Dedifferentiated amniotic fluid mesenchymal stem cell (primary cell): Measurements from ENCODE around the gene DIS3L2.
"Not testable (repeated sequence)": the region's sequence is repeated elsewhere in the genome, so short reads cannot be mapped to it uniquely, and the experiment has no call there.

ENCODE experiments used
- DNase-seq: peaks from one replicate; pipeline ENCODE4 v3.0.0-alpha.2; 2016; ENCODE audit errors: extremely low spot score

Gene DIS3L2

DNA sequence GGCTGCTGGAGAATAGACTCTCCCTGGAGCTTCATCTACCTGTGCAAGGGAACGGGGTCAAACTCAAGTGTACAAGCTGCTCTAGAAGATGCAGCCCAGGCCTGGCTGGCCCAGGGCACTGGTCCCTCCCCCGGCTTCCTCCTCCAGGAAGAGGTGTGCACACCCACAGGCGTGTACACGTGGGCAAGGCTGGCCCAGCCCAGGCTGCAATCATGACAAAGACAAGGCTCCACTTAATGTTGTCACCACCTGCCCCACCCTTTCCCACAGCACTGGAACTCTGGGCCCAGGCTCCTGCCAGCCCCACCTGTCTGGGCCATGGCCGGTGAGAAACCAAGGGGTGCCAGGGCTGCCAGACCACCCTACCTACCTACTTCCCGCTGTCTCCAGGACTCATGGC is 387.4 kb downstream of the DIS3L2 start:
- no peak for DNase-seq

DNA sequence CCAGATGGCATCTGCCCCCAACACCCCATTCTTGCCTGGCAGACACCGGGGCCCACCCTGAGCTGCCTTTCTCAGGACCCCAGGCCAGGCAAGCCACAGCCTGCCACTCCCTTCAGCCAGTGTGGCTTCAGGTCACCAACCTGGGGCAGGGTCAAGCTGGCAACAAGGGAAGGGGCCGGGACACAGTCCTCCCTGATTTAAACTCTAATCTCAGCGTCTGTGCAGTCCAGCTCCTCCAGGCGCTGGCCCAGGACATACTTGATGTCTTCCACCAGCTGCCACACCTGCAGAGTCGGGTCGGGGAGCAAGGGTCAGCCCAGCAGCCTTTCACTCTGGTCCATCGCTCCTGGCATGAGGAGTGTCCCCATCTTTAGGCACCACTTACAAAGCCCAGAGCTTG is 388.0 kb downstream of the DIS3L2 start:
- DNase-seq = no peak

DNA sequence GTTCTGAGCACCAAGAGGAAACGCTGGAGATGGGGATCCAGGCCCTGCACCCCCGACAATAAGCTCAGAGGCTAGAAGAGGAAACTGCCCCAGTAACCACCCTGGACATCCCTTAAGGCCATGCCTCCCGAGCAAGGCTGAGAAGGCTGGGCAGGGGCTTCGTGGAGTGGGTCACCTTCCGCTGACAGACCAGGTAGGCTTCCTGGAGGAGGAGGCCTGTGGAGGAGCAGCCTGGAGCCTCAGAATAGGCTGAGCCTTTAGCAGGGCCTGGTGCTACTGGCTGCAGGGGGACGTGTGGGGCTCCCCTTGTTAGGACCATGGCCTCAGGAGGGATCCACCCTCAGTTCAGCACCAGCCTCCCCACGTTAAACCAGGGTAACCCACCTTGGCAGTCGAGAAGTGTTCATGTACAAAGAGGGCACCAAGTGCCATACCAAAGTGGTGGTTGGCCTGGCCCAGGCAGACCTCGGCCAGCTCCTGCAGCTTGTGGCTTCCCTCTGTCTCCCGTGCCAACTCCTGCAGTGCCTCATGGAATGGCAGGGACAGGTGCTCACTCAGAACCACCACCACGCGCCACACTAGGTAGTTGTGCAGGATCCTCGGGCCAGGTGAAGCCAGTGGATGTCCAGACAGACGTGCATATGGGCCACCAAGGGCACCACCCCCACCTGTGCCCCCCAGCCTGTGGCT is 388.6 kb downstream of the DIS3L2 start:
- DNase-seq = no peak

DNA sequence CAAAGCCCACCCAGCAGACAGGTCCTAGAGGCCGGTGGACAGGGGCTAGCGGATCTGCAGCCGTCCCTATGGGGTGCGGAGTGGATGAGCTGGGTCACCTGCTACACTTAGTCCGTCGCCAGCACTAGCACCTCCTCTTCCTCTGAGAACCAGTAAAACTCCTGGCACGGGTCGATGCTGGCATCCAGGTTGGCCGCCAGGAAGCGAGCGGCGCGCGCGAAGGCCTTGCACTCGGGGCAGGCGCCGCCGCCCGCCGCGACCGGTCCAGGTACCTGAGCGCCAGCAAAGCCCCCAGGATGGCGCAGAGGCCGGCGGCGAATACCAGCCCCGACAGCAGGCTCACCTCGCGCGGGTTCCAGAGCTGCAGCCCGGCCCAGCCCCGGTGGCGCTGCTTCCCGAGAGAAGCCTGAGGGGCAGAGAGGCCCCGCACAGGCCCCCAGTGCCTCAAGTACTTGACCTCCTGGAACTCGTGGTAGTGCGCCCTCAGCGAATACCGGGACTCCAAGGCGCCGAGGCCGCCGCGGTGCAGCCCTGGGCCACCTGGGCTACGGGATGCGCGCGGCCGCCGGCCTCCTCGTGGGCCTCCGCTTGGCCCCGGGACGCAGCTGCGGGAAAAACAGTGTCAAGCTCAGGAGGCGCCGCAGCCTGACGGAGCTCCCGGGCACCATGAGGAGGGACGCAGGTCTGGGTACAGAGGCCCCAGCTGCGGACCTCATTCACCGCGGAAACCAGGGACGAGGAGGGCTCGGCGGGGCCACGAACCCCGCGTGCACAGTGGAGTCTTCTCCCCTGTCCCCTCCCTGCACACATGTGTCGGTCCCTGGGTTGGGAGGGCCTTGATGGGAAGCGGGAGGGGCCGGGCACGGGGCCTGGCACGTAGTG is 389.5 kb downstream of the DIS3L2 start:
- DNase-seq = no peak

DNA sequence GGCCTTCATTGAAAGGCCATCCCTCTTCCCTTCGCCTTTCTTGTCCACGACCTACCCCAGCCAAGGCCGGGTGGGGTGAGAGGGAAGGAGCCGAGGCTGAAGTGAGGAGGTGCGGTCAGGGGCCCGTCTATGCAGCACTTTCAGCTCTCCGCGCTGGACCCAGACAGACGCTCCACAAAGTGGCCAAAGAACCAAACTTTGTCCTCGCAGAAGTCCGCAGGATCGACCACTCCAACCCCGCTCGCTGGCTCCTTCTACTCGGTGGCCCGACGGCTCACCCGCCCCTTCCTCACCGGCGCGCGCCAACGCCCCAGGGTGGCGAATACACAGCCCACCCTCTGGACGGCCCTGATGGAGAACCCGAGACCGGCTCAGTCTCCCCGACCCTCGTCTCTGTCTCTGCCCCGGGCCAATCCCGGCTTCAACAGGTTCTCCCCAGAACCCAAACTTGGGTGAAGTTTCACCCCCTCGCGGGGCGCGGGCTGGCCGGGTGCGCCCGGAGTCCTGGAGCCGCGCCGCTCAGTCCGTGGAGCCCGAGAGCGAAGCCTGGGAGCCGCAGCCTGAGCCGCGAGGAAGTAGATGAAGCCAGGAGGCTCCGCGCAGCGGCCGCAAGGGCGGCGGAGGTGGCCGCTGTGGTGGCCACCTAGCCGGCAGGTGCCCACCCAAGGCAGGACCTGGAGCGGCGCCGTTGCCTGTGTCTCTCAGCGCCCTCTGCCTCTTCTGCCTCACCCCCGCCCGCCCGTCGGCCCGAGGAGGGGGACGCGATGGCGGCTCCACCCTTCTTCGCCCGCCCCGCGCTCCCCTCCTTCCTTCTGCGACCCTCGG is 390.4 kb downstream of the DIS3L2 start:
- no peak for DNase-seq

DNA sequence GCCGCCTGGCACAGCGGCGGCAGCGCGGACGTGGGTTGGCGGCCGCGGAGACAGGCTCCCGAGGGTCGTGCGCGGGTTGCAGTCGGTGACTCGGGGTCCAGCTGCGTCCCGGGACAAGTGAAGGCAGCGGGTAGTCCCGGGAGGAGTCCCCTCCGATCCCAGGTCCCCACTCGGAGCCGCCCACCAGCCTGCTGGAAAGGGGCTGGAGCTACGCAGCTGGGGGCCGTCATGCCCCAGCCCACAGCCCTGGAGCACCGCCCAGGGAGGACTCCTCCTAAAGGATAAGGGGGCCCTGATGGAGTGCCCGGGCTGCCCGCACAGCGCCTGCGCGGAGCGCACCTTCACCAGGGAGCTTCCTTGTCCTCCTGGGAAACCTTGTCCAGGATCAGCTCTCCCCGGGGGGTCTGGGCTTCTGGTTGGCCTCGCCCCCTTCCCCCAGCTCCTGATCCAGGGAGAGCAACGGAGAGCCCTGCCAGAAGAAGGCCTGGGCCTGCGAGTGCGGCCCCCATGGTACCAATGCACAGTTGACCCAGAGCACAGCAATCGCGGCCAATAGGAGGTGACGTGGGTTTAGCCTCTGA is 391.1 kb downstream of the DIS3L2 start:
- DNase-seq = no peak

DNA sequence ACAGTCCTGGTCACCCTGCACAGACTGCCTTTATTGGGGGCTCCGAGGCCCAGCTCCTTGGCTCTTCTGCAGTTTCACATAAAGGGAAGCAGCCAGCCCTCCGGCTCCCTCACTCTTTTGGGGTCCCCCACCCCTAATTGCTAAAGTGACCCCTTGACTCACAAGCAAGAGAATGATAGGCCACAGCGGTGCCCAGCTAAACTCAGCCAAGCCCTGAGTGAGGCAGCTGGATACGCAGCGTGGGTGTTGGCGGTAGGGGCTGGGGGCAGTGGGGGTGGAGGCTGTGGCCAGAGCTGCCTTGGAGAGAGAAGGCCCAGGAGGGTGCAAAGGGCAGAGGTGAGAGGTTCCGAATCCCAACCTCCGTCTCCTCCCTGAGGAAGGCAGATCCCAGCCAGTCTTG is 391.6 kb downstream of the DIS3L2 start:
- DNase-seq = no peak

DNA sequence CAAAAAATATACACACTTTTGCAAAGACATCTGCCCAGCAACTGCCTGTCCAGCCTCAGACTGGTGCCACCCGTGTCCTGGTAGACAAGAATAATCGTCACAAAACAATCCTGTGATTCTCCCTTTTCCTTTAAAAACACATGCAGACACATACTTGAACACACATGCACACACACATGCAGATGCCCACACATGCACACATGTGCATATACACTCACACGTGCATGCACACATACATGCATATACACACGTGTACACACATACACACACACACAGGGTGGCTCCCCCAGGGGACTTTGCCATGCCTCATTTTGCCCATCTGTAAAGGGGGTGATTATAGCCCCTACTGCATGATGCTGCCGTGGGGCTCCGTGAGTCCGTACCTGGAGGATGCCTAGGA is 392.1 kb downstream of the DIS3L2 start:
- no peak for DNase-seq

DNA sequence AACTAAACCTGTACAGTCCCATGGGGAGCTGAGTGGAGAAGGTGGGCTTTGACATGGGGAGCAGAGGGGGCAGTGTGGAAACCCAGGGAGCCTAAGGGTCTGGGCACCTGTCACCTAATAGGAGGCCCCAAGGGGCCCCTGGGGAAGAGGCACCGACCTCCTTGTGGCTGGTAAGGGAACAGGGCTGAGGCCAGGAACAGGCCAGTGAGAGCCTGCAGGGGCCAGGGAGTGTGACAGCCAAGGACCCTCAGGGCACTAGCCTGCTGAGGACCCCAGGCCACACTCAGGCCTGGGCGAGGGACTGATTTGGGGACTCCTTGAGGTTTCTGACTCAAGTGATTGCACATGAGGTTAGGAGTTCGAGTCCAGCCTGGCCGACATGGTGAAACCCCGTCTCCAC is 392.6 kb downstream of the DIS3L2 start:
- no peak for DNase-seq

DNA sequence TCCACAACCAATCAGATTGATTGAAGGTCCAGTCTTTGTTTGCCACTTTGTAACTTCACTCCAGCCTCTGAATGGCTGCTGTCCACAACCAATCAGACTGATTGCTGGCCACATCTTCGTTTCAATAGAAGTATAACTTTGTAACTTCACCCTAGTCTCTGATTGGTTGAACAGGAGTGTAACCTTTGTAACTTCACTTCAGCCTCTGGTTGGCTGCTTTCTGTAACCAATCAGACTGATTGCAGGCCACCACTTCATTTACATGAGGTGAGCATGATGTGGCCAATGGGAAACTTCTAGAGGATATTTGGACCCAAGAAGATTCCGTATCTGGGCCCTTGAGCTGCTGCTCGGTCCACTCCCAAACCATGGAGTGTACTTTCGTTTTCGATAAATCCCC is 400.1 kb downstream of the DIS3L2 start:
- no peak for DNase-seq

DNA sequence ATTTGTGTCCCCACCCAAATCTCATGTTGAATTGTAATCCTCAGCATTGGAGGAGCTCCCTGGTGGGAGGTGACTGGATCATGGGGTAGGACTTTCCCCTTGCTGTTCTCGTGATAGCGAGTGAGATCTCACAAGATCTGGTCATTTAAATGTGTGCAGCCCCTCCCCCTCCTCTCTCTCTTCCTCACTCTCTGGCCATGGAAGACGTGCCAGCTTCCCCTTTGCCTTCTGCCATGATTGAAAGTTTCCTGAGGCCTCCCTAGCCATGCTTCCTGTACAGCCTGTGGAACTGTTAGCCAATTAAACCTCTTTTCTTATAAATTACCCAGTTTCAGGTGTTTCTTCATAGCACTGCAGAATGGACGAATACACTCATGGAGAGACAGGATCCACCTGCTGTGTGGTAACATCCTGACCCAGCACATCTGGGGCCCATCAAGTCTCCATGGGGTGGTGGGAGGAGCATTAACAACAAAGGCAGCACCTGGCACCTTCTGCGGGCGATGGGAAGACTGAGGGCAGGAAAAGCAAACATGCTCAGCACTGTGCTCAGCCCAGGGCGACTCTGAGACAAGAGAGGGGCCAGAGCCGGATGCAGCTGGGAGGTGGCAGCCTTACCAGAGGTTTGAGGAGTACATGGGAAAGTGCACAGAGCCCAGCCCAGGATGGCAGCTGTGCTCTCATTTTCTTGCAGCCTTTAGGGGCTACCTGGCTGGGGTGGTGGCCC is 400.8 kb downstream of the DIS3L2 start:
- no peak for DNase-seq

DNA sequence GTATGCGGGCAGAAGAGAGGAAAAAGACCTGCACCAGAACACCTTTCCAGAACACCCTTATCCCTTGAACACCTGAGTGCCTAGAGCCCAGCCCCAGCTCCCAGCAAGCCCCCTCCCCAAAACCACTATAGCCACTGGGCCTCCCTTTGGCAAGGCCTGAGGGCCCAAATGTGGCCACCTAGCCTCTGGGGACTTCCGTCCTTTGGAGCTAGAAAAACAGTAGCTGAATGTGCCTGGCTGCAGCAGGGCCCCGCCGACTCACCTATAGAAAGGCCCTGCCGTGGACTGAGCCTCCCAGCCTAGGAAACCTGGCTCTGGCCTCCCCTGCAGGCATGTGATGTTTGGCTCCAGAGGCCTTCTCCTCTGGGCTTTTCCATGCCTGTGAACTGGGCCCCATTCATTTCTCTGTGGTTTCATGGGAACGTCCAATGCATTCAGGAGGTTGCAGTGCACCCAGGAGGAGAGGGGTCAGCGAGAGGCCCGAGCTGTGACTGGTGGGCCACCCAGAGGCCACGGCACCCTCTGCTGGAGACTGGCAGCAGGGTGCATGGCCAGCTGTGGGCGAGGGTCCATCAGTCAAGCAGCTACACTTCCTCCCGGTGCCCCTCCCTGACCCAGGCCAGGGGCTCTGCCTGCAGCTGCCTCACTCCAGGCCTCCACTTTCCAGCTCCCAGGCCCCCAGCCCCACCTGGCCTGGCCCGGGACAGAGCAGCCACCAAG is 401.7 kb downstream of the DIS3L2 start:
- not testable (repeated sequence) for DNase-seq

DNA sequence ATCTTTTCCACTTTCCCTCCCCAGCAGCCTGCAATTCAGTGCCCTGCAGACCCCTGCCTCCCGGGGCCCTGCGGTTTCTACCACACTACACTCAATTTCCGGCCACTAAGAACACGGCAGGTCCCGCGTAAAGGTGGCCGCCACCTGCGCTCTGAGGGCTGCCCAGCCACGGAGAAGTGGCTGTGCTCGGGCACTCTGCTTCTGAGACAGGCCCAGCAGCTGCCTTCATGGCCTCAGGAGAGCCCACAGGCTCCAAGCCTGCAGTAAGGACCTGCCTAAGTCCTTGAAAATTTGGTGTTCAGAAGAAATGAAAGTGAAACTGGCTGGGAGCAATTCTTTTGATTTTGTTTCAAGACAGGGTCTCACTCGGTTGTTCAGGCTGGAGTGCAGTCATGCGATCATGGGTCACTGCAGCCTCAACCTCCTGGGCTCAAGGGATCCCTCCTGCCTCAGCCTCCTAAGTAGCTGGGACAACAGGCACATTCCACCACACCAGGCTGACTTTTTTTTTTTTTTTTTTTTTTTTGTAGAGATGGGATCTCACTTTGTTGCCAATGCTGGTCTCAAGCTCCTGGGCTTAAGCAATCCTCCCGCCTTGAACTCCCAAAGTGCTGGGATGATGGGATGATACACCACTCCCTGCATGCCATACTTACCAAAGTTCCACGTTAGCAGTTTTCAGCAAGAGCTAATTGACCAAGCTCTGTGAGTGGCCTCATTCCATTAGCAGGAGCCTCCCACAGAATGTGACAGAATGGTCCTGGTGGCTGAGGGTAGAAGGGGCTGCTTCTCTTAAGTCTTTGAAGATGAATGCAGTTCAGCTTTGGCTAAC is 402.5 kb downstream of the DIS3L2 start:
- DNase-seq = no peak

DNA sequence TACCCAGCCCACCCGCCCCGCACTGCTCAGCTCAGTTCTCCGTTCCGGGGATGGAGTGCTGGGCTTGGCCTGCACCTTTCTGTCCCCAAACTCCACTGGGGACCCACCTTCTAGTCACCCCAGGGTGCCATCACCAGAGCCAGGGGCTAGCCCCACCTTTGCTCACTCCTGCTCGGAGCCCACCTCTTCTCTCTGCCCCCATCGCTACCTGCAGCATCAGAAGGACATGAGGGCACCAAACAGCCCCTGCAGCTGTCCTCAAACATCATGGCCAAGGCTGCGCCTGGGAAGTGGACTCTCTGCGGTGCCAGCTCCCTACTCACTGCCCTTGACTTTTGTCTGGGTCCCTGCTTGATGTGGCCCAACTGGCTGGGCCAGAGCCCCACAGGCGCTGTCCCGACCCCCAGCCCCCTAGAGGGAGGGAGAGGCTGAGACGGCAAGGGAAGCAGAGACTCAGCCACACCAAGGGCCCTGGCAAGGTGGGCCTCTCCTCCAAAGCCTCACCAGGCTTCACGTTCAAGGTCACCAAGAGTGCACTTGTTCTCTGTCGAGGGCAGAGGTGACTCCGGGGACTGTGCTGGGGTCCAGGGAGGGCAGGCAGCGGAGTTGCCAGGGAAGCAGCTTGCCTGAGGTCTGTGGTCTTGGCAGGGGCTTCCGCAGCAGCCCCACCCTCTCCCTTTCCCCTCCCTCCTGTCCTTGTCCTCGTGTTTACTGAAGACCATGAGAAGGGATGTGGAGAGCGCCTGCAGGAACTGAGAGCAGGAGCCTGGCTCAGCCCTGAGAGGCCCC is 403.5 kb downstream of the DIS3L2 start:
- DNase-seq = not testable (repeated sequence)

DNA sequence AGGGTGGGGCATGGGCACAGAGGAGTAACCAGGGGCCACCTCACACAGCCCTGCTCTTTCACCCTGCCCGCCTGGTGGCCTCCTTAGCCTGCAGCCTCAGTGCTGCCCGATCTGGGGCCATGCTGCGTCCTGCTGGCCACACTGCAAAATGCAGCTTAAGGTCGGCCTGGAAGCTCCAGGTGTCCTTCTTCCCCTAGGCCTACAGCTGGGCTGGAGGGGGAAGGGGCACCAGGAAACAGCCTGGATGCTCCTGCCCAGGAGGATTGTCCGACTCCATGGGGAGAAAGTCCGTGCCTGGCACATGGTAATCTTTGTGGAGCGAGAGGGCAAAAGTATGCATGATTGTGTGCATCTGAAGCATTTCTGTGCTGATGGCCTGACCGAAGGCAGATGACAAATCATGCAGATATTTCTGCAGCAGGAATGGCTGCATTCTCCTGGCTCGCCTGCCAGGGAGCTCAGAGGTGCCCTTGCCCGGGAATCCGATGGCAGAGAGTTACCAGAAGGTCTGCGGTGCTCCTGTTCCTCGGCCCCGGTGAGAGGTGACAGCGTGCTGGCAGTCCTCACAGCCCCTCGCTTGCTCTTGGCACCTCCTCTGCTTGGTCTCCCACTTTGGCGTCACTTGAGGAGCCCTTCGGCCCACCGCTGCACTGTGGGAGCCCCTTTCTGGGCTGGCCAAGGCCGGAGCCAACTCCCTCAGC is 404.3 kb downstream of the DIS3L2 start:
- no peak for DNase-seq

DNA sequence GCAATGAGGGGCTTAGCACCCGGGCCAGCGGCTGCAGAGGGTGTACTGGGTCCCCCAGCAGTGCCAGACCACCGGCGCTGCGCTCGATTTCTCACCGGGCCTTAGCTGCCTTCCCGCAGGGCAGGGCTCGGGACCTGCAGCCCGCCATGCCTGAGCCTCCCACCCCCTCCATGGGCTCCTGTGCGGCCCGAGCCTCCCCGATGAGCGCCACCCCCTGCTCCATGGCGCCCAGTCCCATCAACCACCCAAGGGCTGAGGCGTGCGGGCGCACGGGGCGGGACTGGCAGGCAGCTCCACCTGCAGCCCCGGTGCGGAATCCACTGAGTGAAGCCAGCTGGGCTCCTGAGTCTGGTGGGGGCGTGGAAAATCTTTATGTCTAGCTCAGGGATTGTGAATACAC is 404.9 kb downstream of the DIS3L2 start:
- DNase-seq = not testable (repeated sequence)

DNA sequence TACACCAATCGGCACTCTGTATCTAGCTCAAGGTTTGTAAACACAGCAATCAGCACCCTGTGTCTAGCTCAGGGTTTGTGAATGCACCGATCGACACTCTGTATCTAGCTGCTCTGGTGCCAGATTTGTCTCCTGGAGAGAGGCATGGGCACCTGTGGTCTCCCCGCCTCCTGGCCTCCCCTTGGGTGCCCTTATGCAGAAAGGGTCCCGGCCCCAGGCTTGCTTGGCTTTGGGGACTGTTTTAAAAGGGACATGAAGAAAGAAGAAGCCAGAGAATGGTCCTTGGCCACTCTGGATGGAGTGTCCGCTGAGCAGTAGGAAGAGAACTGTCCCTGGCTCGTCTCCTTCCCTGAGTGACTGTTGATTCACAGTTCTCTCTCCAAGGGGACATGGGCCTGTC is 405.5 kb downstream of the DIS3L2 start:
- DNase-seq = no peak

DNA sequence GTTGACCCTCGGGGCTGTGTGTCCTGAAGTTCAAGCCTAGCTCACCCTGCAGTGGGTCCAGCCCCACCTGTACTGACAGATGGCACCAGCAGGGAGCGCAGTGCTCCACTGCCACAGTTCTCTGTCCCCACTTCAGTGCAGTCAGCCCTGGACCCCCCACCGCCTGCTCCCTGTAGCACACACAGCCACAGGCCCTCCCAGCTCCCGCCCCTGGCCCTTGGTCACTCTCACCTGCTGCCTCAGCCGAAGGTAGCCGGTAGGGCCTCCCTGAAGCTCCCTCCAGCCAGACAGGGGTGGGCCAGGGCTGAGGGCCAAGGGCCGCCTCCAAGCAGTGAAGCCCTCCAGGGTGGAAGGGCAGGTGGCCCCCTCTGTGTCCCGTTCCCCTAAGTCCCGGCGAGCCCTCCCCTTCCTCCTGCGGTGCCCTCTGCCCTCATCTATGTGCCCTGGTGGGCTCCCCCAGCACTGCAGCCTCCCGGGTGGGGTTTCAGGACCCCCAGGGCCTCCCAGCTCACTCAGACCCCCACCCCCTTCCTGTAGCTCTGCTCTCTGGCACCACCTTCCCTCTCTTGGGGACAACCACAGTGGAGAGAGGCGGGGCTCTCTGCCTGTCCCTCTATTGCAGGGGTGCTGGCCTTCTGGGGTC is 406.2 kb downstream of the DIS3L2 start:
- DNase-seq = no peak
